D341Med (cell line): ENCODE measurements around the gene TECPR2.

ENCODE experiments used
- DNase-seq: peaks from one replicate; pipeline ENCODE4 v3.0.0; 2012; ENCODE audit warnings: low spot score

Gene TECPR2

DNA sequence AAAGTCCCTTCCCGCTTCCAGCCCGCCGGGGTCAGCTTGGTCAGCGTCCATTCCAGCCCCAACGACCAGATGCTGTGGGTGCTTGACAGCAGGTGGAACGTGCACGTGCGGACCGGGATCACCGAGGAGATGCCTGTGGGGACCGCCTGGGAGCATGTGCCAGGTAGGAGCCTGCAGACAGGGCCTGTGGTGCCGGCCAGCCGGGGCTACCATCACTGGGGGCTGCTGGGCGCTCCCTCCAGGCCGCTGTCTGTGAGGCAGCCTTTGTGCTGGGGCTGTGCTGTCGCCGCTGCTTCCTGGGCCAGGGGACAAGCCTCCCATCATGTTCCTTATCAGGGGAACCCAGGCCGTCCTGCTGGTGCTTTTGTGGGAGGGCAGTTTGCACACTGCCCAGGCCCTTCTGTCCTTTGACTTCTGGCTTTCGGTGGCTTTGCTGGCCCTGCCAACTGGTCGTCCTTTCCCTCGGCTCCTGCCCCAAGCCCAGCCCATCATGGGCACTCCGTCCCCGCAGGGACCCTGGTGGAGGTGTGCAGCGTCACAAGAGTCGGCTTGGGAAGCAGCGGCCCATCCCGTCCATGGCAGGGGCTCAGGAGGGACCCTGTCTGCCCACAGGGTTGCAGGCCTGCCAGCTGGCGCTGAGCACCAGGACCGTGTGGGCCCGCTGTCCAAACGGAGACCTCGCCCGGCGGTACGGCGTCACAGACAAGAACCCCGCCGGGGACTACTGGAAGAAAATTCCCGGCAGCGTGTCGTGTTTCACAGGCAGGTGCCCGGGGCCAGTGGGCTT, 134.4 kb downstream of the TECPR2 start:
- no peak for DNase-seq

- DNase-seq, result no peak
Observed at GRCh38 chr14:102497998-102498677, 135.4 kb downstream of the TECPR2 start.

GRCh38 chr14:102498678-102499265, 136.0 kb downstream of the TECPR2 start:
- no peak for DNase-seq

DNA sequence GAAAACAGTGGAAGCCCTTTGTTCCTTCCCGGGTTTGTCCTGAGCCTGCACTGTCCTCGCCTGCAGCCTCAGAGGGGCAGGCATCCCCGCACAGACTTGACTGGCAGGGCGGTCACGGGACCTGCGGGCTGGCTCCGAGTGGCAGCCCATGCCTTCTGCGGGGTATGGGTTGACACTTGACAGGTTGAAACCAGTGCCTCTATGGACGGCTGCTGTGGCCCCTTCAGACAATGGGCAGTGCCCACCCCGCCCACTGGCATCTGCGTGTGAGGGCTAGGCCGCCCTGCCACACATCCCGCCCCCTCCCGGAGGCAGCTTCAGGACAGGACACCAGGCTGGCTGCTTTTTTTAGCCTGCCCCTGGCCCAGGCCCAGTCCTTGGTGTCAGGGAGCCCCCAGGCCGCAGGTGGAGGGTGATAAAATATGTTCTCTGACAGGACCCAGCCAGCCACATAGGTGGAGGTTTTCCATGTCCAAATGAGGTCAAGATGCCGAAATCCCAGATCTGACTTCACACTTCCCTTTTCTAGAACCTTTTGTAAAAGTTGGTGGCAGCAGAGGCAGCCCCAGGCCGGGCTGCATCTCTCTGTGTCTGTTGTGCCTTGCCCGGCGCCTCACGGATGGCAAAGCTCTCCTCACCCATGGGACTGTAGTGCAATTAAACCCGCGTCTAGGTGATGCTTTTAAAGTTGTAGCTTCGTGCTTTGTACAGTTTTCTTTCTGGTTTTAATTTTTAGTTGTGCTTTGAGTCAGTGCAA, 136.8 kb downstream of the TECPR2 start:
- no peak for DNase-seq

GRCh38 chr14:102500158-102500662, 137.5 kb downstream of the TECPR2 start:
- DNase-seq, result no peak

GRCh38 chr14:102500713-102501112, 138.0 kb downstream of the TECPR2 start:
- no peak for DNase-seq

DNA sequence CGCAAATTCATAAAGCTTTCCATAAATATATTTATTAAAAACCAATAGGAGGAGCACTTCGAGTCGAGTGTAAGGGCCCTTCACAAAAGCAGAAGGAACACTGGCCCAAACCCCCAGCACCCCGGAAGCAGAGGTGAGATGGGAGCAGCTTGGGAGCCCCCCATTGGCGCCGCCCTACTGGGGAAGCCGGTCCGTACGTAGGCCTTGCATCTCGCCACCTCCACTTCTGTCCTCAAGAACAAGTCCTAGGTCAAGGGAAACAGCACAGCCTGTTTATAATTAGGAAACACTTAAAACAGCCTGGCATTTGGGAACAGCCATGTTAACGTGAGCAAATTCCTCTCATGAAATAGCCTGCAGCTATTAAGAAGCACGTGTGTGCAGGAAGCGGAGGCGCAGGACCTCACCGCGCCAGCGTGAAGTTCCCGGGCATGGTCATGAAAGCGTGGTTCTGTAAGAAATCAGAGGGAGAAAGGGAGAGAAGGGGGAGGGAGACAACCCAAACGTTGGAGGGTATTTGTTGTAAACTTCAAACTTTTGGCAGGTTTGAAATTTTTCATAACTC, 139.1 kb downstream of the TECPR2 start:
- no peak for DNase-seq

DNA sequence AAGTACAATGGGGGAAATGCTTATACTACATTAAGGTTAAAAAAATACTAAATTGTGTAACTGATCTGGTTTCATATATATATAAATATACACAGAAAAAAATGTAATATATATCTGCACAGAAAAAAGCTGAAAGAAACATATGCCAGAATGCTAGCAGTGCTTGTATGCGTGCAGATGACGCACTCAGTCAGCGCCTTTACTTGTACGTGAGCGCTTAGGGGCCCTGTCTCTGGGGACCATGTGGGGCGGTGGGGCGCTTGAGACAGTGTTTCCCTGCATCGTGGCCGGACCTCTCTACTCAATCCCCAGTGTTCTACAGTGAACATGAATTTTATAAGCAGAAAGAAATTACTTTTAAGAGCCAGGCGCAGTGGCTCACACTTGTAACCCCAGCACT, 139.8 kb downstream of the TECPR2 start:
- DNase-seq, result no peak

- no peak for DNase-seq
Observed at GRCh38 chr14:102503641-102504327, 141.0 kb downstream of the TECPR2 start.

DNA sequence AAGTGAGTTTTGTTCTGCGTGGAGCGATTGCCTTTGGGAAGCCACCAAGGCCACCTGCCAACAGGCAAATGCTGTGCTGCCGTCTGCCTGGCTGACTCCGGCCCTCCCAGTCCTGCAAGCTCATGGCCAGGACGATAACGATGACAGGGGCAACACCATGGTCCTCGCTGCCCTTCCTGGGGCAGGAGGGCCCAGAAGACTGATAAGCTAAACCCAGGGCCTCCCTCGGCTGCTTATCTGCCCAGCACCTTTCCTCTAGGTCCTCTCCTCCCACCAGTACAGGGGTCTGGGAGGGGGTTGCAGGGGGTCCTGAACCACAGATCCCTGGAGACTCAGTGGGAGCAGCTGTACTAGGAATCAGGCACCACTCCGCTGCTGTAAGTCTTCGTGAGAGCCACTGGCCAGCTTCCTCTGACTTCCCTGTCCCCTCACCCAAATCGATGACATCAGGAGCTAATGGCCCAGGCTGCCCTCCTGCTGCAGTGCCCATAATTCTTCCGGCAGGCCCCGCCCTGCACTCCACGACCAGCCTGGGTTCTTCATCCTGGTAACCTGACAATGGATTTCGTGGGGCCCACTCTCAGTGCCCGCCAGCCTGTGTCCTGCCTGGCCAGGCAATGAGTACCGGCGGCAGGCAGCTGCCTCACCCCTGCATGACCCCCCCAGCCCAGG, 141.7 kb downstream of the TECPR2 start:
- DNase-seq, result no peak

GRCh38 chr14:102505000-102505619, 142.4 kb downstream of the TECPR2 start:
- no peak for DNase-seq

DNA sequence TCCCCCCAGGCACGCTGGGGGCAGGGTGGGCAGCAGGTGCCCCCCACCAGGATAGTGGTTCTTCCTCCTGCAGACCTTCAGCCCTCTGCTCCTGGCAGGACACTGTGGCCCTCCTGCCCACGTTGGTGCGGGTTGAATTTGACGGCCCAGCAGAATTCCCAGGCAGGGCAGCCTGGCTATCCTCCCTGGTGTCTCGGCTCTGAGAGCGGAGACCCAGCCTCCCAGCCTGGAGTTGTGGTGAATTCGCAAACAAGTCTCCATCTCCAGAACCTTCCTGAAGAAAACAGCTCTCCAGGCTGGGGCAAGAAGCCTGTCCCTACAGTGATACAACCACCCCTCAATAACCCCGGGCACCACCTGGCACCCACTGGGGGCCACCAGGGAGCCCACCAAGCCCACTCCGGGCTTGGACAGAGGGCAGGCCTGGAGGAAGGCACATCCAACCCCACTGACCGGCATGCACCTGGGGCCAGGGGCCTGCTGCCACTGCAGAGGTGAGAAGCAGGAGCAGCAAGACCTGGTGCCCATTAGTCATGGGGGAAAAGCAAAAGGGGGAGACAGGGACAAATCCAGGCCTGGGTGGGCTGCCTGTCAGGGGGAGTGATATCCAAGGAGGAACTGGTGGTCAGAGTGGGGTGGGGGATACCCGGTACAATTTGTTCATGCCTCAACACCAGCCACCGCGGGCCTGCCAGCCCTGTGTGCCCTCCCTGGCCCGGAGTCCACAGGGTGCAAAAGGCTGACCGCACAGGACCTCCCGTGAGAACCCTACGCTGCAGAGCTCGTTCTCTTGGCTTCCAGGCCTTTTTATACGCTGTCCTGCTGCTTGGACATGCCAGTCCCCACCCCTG, 143.3 kb downstream of the TECPR2 start:
- no peak for DNase-seq

DNA sequence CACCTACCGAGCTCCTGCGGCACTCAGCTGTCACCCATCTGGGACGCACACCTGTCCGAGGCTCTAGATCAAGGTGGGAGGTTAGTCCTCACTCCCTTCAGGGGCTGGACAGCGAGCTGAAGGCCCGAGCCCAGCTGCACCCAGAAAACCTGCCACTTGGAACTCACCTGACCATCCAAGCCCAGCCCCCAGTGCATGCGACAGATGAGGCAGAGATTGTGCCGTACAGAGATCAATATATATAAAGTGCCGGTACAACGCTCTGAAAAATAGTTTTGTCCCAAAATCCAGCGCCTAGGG, 143.8 kb downstream of the TECPR2 start:
- DNase-seq, result no peak

DNA sequence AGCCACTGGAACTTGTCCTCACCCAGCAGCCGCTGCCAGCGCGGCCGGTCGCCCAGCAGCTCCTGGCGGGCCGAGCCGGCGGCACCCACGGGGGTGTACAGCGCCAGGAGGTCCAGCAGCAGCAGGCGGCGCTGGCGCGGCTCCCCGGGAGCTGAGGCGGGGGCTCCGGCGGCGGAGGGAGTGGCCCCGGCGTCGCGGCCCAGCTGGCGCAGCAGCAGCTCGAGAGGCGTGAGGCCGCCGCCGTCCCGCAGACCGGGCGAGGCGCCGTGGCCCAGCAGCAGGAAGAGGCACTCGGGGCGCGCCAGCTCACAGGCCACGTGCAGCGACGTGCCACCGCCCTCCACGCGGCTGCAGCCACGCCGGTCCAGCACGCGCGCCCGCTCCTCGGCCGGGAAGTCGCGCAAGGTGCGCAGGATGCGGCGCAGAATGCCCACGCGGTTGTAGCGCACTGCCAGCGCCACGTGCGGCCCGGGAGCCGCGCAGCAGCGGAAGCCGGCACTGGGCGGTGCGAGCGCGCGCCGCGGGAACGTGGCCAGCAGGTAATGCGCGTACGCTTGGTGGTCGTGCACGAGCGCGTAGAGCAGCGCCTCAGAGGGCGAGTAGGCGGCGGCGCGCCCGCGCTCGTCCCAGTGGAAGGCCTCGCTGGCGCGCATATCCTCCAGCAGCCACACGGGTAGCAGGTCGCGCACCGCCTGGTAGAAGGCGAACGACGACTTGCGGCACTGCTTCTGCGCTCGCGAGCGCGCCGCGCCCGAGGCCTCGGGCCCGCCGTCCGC, 144.5 kb downstream of the TECPR2 start:
- no peak for DNase-seq

- DNase-seq, result no peak
Observed at GRCh38 chr14:102507857-102508312, 145.1 kb downstream of the TECPR2 start.

- DNase-seq, result no peak
Observed at GRCh38 chr14:102508410-102508773, 145.7 kb downstream of the TECPR2 start.

DNA sequence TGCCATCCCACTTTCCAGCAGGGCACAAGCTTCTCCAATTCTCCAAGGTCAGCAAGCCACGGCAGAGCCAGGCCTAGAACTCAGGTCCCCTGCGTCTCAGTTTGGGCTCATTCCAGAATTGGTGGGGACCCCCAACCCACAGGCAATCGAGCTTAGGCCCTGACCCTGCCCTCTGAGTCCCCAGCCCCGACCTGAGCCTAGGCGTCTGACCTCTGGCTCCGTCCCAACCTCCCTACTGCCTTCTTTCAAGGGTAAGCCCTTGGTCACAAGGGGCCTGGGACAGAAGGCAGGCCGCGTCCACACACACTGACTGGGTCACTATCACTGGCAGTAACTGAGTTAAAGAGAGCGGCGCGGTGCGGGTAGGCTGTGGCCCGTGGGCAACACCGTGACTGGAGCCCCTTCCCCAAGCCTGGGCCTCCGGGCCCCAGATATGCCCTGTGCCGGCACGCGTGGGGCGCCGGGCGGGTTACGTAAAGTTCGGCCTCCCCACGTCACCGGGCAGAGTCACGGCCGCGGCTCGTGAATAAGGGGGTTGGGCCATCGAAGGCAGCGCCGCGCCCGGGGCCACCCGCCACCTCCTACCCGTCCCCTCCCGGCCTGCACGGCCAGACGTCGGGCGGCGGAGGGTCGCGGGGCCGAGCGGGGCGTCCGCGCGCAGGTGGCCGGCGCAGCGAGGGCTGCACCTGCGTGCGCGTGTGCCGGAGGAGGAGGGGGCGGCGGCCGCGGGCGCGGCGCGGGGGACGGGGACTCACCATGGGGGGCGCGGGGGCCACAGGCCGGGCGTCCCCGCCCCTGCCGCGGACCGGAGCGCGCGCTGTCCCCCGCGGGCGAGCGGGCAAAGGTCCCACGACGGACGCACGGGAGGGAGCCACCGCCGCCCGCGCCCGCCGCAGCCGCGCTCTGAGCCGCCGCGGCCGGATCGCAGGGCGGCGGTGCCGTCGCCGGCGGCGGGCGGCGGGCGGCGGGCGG, 146.3 kb downstream of the TECPR2 start:
- no peak for DNase-seq
